HG02943 (cell line): ENCODE results near the gene FIGN.

Source experiments
- ATAC-seq: cut with Tn5 transposase; IDR thresholded peaks from one replicate; pipeline ENCODE4 v1.9.1; 2021; ENCODE audit warnings: mild to moderate bottlenecking, low read depth, moderate library complexity; ENCODE audit not compliant: unreplicated experiment

Gene FIGN

GRCh38 chr2:163626208-163626607 is 109.6 kb downstream of the FIGN start:
- no peak for ATAC-seq

DNA sequence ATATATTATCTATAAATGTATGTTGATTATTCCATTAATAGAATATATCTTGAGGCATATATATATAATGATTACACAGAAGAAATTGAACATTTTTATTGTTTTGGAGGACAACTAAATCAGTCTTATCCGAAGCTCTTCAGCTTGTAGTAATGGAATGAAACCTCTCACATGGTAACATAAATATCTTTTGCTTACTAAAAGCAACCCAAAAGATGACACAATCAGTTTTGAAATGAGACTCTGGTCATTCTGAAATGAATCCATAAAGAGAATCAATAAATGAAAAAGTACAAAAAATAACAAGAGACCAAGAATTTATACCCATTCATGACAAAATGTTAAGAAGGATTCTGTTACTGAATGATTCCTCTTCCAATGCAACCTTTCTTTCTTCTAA is 110.2 kb downstream of the FIGN start:
- ATAC-seq: no peak

DNA sequence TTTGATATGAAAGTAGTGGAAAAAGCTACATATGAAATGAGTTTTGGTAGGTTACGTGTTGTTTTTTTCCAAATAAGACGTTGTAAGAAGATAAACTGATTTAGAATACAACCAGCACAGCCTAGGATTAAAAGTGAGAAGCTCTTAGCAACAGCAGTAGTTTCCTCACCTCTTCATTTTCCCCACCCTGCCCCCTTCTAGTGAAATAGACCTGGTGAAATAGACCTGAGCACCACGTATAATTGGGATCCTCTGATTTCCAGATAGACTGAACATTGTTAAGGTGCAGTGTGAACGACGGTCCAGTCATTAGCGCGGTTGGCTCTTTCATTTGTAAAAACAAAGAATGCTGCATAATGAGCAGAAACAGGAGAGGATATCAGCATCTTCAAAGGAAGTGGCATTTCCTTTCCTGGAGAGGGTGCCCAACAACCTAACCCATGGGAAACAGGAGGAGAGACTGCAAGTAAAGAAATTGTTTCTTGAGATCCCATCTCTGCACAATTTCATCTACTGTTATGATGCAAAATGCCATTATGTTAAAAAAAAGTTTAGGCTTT is 114.3 kb downstream of the FIGN start:
- no peak for ATAC-seq

DNA sequence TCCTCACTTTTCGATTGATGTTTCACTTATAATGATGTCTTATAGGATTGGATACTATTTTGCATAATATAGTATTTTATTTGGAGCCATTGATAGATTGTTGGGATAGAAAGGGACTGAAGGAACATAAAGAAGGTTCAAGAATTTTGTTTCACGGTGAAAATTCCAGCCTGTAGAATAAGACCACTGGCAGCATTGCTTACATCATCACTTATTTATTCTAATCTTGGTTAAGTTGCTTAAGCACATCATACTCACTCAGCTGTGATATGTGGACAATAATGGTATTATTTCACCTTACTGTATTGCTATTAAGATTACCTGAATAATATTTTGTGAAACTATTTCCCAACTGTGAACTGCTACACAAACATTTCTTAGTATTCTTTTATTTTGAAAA is 118.3 kb downstream of the FIGN start:
- no peak for ATAC-seq

GRCh38 chr2:163613266-163613731 is 122.5 kb downstream of the FIGN start:
- ATAC-seq: no peak

GRCh38 chr2:163612332-163612731 is 123.5 kb downstream of the FIGN start:
- ATAC-seq: no peak

DNA sequence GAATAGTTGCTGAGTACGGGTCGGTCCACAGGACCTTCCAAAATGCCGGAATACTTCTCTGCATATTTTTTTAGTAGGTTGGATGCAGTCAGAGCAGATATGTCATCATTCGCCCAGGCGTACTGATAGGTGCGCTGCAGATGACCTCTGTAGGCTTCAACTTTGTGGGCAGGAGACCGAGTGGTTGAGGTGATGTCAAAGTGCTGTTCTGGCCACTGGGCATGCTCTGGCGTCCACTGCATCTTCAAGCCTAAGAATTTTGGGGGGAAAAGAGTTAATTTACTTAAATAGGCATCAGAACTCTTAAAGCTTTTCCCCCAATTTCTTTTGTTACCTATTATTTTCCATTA is 124.3 kb downstream of the FIGN start:
- ATAC-seq: no peak

- no peak for ATAC-seq
These were observed 124.8 kb downstream of the FIGN start for GRCh38 chr2:163610817-163611556.

- no peak for ATAC-seq
These were observed 128.2 kb downstream of the FIGN start for GRCh38 chr2:163607630-163608029.

DNA sequence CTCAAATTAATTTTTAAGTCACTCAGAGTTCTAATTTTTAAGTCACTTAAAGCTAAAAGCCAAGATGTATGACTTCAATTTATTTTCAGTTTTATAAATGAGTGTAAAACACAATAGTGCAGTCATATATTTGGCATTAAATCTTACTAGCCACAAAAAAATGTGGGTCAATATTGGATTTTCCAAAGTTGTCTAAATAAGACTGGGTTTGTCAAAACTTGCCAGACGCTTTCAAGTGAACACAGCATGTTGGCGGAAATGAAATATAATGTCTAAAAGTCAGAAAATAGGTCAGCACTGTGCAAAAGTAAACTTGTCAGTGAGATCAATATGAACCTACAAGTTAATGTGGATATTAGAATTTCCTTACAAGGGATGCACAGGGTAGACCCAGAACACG is 128.9 kb downstream of the FIGN start:
- no peak for ATAC-seq

- ATAC-seq: no peak
These were observed 130.0 kb downstream of the FIGN start for GRCh38 chr2:163605779-163606178.

DNA sequence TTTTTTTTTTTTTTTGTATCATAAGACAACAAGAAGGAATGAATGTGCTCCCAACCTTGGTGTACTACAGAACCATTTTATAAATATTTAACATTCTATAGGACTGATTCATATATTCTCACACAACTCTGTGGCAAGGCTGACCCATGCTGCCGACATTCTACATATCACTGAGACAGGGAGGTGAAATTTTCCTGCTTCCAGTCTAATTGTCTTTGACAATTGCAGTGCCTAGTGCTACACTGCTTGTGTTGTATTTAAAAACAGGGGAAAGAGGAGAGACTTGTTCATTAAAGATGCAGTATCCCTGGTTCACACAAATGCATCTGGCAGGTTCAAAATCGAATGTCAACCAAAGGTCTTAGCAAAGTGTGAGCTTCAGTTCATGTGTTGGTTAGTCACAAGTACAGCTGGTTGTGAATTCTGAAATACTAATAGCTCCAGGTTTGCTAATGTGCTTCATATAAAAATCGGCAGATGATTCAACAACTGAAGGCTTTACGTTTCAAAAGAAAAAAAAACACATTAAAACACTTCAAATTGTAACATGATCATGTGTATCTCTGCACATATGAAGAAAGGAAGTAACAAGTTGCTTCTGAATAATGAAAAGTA is 130.8 kb downstream of the FIGN start:
- ATAC-seq: no peak

GRCh38 chr2:163602196-163602595 is 133.6 kb downstream of the FIGN start:
- no peak for ATAC-seq

DNA sequence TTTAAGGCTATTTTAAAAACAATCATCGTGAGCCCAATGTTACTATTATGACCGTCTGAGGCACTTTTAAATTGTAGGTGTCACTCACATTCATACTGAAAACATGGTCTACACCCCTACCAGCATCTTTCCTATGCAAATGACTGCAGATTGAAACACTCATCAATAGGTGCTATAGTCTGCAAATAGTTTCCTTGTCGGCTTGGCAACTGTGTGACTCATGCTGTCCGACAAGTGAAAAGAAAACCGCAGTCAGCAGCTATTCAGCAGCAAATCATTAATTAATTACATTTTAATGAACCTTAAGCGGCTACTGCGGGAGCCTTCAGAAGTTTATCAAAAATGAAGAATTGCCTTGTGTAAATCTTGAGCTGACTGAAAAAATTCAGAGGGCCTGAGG is 134.4 kb downstream of the FIGN start:
- ATAC-seq: no peak

DNA sequence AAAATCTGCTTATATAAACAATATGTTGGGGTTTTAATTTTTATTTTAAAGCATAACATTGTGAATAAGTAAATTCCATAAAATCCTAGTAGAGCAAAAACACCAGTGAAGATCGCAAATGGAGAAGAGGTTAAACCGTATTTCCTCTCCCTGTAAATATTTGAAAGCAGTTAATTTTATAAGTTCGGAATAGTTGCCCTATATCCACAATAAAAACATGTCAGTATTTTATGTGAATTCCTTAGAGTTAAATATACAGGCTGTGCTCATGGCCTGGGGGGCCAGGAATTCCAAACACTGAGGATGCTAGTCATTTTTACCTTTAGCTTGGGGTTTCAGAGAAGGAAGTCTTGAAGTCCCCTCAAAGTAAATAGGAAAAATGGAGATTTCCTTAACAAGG is 135.0 kb downstream of the FIGN start:
- ATAC-seq: no peak

- ATAC-seq: no peak
These were observed 140.8 kb downstream of the FIGN start for GRCh38 chr2:163595028-163595427.

GRCh38 chr2:163594497-163594896 is 141.3 kb downstream of the FIGN start:
- ATAC-seq: no peak

DNA sequence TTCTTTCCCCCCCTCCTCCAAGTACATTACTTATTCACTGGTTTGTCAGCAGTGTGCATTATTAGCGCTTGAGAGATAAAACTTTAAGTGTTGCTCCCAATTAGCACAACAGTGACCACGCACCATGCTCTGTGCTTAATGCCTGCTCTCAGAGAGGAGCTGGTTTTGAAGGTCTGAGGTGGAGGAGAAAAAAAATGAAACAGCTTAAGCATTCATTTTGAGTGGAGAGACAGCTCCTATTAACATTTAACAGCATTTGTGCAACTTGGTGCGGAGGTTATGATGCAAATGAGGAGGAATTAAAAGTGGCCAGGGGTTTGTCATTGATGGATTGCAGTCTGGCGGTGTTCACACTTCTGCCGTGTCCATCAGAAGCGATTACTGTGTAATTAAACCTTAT is 141.8 kb downstream of the FIGN start:
- ATAC-seq: no peak

- no peak for ATAC-seq
These were observed 142.7 kb downstream of the FIGN start for GRCh38 chr2:163592954-163593622.

DNA sequence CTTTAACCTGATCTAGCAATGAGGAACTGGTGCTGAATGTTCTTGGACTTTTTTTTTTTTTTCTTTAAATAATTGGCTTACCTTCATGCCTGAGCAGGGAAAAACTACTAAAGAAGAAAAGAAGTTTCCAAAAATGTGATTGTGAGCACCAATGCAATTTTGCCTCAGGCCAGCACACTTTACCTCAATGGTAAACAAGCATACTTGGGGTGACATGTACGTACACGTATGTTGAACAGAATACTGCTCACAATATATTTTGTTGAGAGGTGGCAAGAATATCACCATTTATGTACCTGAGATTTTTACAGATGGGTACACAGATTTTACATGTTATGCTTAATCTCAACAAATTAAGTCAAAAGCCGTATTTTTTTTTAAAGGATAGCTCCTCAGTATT is 144.3 kb downstream of the FIGN start:
- ATAC-seq: no peak

DNA sequence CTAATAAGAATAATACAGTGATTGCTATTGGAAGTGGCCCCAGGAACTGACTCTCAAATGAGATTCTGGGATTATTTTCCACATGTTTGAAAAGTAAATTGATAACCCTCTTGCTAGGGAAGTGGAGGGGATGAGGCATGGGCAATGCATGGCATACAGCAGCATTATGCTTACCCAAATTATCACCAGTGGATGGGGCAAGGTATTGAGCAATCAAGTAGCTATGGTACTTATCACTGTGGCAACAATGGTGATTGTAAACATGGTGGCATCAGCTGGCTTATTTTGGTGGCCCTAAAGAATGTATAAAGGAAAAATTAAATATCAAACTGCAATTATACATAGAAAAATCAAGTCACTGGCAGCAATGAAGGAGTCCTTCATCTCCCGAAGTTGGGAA is 155.1 kb downstream of the FIGN start:
- ATAC-seq: no peak

DNA sequence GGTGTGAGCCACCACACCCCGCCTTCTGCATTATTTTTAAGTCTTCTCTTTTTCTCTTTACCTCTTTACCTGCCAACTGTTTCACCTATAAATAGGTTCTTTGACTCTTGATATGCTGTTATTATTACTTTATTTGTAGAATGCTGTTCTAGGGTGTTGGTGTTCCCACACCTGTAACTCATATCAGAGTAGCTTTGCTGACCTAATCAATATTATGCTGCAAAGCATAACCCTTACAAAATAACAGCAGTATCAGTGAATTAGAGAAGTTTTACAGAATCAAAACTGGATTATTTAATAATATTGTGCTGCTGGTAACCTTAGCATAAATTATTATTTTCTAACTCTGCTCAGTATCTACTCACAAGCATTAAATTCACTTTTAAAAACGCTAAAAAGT is 161.5 kb downstream of the FIGN start:
- ATAC-seq: no peak
